CD4-positive, alpha-beta T cell treated with Interleukin-12 subunit alpha and Interleukin-12 subunit beta, for 1 hour (primary cell): ENCODE data around the gene MS4A4A.
A peak's percentile ranks its signal among the peaks of the same experiment; 100 is the strongest.

ENCODE experiments used
- DNase-seq: peaks from one replicate; pipeline ENCODE4 v3.0.0-alpha.2; 2020

MS4A4A gene

GRCh38 chr11:60305906-60306619, 25.6 kb downstream of the MS4A4A start:
- no peak for DNase-seq

DNA sequence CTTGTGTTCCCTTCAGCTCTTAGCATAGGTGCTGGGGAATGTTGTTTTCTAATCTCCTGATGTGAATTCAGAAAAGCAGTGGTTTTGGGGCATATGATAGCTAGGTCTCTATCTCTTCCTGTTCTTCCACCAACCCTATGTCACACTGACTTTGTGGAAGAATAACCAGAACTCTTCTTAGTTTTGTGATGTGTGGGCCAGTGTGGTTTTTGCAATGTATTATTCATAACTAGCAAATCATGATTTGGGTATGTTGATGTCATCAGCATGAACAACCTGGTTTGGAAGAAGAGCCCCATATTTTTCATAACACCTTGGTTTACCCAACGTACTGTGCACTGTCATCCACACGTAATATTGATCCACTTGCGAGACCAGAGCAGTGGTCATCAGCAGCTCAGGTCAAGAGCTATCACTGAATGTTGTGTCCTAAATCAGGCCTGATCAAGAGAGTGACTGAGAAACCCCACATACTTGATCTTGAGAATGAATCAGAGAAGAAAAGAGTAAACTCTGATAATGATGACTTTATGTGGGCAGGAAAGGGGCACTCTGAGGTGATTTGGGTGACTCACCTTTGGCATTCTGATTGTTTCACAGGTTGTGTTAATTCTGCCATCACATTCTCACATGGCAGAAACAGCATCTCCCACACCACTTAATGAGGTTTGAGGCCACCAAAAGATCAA, 27.2 kb downstream of the MS4A4A start:
- no peak for DNase-seq

DNA sequence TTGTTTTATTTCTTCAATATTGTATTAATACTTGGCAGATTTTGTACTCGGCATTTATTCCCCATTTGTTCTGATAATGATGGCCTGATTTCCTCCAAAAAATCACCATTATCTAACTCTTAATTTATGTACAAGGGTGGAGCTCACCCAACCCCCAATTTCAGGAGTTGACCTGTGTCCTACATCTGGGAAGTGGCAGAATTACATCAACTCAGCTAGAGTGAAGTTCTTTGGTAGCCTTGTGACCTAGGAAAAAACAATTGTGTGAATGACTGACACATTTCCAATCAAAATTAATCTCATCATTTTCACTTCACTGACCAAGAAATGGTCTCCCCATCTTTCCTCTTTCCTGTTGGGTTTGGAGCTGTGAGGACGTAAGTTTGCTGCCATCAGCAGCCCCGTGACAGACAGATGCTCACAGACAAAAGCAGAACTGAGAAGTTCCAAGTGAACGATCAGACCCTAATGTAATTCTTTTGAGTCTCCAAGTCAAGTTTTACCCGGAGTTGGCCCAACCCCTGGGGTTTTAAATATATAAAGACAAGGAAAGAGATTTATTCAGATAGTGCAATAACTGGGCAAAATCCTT, 30.0 kb downstream of the MS4A4A start:
- DNase-seq, result peak; percentile 2

- no peak for DNase-seq
These were observed 34.3 kb downstream of the MS4A4A start for GRCh38 chr11:60314635-60315321.

DNA sequence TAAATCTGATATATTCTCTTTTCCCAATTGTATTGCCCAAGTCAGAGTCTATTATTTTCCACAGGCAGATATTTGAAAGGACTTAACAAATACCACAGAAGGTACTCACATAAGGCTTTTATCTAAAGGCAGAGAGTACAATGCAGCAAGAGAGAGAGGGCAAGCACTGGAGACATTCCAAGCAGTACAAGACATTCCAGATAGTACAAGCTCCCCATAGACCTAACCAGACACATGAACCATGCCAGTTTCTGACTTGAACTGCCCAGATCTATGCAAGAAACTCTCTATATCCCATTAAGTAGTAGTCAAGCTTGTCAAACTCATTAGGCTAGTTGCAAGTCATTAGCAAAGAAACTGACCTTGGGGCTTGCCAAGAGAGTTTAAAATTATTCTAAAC, 35.4 kb downstream of the MS4A4A start:
- no peak for DNase-seq

DNA sequence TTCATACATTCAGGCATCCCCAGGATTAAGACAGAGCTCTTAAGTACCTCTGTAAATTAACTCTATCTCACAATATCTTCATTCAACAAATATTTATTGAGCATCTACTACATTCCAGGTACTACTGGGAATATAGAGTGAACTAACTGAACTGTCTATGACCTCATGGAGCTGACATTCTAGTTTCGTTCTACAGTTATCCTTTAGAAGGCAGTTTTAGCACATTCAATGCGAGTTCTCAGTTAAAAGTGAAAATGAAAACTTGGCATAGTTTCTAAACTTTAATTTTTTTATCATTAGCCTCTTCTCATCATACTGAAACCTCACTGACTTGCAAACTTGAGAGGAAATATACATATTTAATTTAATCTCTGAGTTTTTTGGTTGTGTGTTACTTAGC, 35.9 kb downstream of the MS4A4A start:
- no peak for DNase-seq

GRCh38 chr11:60318726-60319125, 38.3 kb downstream of the MS4A4A start:
- DNase-seq, result no peak

DNA sequence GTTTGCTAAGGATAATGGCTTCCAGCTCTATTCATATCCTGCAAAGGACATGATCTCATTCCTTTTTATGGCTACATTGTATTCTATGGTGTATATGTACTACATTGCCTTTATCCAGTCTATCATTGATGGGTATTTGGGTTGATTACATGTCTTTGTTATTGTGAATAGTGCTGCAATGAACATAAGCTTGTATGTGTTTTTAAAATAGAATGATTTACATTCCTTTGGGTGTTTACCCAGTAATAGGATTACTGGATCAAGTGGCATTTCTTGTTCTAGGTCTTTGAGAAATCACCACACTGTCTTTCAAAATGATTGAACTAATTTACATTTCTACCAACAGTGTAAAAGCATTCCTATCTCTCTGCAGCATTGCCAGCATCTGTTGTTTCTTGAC, 40.6 kb downstream of the MS4A4A start:
- DNase-seq, result no peak

DNA sequence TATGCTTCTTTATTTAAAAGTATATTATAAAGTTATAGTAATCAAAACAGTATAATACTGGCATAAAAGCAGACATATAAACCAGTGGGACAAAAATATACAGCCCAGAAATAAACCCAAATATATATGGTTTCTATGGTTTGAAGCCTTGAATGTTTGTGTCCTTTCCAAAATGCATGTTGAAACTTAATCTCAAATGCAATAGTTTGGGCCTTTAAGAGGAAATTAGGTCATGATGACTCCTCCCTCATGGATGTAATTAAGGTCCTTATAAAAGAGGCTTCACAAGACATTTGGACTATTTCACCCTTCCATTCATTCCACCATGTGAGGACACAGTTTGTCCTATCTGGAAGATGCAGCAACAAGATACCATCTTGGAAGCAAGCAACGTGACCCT, 46.5 kb downstream of the MS4A4A start, which contains the start of gene MS4A6E:
Gene MS4A6E, plus strand, starts transcription at position 301 of the 400 bp plus-strand sequence. CDS start 7,641 bp downstream, outside the sequence.
- no peak for DNase-seq

GRCh38 chr11:60328460-60328859, 48.0 kb downstream of the MS4A4A start:
- no peak for DNase-seq

DNA sequence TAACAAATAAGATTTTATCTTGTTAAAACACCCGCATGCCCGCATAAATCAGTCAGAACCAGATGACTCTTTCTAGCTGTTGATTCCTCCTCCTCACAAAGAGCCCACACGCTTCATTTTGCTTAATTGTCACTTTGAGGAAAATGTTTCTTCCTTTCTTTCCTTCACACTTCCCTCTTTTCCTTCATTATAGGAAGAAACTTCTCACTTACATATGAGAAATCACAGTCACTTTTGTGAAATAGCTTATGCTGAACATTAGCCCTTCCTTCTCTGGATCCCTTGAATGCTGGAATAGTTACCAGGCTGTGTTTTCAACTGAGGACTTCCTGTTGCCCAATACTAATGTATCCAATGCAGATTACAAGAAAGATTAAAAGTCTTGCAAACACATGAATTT, 52.4 kb downstream of the MS4A4A start:
- no peak for DNase-seq

- DNase-seq, result peak; percentile 57
These were observed 53.6 kb downstream of the MS4A4A start for GRCh38 chr11:60334005-60334620.

- DNase-seq, result no peak
These were observed 56.4 kb downstream of the MS4A4A start for GRCh38 chr11:60336767-60337391.

DNA sequence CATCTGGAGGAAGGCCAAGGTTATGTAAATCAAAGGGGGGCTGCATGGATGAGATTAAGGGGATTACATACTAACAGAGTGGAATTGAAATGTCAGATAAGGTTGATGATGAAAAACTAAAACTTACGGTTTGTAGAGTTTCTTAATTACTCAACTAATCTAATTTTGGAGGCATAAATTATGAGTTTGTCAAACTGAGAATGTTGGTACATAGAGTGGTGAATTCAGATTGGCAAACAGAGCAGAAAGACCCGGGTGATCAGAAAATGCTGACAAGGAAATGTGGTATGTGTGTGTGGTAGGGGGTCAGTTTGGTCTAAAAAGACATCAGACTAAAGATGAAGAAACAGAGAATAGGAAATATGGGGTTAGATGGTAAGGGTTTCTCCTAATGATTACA, 57.6 kb downstream of the MS4A4A start:
- no peak for DNase-seq

GRCh38 chr11:60339356-60339755, 58.9 kb downstream of the MS4A4A start:
- DNase-seq, result no peak

- peak; percentile 23 for DNase-seq
These were observed 62.7 kb downstream of the MS4A4A start for GRCh38 chr11:60343094-60343704.

GRCh38 chr11:60344146-60344545, 63.7 kb downstream of the MS4A4A start:
- no peak for DNase-seq

GRCh38 chr11:60345489-60345888, 65.0 kb downstream of the MS4A4A start:
- peak; percentile 6 for DNase-seq

DNA sequence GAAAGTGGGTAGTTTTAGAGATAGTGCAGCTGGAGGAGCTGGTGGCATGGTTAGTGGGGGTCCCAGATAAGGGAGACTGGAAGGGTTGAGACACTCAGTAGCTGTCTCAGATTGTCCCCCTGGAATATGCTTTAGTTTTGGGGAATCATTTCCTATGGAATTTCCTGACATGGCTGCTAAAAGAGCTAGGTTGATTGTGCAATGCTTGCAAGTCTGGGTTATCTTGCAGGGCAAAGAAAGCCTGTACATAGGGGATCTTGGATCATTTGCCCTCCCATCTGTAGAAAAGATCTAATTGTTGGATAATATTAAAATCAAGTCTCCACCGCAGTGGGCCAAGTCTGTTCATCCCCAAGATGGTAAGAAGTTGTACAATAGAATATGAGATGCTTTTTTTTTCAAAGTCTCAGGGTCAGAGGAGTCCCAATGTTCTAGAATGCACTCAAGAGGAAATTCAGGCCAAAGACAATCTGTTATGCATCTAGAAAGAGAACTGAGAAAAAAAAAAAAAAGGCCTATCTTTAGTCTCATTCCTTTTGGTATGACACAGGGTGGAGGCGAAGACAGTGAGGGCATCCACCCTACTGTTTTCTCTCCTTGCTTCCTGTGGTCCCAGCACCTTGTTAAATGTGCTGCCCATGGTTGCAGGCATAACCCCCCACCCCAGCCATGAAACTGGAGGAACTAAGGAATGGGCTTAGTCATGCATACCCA, 66.8 kb downstream of the MS4A4A start:
- DNase-seq, result no peak

GRCh38 chr11:60348116-60348515, 67.7 kb downstream of the MS4A4A start:
- no peak for DNase-seq

- DNase-seq, result no peak
These were observed 69.5 kb downstream of the MS4A4A start for GRCh38 chr11:60349990-60350389.
